Smooth muscle cell of the brain vasculature (primary cell): Measurements from ENCODE around the gene MIDN.

Source experiments
- DNase-seq: peaks from one replicate; pipeline ENCODE4 v3.0.0-alpha.2; 2012; ENCODE audit warnings: low read depth, low spot score

Gene MIDN

DNA sequence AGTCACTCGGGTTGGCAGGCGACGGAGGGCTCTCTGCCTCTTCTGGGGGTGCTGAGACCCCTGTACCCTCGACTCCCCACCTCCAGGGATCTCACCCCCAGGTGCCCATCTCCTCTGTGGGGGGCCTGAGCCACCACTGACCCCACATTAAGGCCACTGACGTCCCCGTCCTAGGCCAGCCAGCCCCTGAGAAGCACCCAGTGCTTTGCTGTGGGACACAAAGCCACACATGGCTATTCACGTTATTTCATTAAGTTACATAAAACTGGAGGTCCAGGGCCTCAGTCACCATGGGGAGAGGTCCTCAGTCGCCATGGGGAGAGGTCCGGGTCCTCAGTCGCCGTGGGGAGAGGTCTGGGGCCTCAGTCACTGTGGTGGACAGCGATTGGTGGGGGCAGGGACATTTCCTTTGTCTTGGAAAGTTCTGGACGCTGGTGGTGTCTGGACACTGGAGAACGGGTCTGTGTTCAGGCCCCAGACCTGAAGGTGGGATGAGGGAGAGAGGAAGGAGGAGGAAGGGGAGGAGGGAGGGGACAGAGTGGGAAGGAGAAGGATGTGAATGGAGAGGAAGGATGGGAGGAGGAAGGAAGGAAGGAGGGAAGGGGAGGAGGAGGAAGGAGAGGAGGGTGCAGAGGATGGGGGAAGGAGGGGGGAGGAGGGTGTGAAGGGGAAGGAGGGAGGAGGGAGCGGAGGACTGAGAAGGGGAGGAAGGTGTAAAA is 33.3 kb downstream of the MIDN start:
- no peak for DNase-seq

DNA sequence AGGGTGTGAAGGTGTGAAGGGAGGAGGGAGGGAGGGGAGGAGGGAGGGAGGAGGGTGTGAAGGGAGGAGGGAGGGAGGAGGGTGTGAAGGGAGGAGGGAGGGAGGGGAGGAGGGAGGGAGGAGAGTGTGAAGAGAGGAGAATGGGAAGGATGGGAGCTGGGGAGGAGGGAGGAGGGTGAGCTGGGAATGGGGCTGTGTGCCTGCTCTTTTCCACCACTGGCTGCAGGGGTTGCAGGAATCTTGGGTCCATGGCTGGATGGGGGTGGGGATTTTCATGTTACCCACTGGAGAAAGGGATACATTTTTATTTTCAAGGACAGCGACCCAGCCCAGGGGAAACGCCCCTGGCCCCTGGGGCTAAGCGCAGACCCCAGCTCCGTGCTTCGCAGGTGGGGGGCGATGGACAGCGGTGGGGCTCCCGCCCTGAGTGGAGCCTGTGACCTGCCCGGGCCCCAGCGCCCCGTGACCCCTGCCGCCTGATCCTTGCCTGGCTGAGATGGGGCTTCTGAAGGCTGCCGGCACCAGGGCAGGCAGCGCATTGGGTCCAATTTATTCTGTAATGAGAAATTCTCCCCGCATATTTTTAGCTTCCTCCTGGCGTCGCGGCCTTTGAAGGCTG is 34.3 kb downstream of the MIDN start:
- no peak for DNase-seq

- no peak for DNase-seq
These were observed 35.0 kb downstream of the MIDN start for GRCh38 chr19:1283207-1283916.

DNA sequence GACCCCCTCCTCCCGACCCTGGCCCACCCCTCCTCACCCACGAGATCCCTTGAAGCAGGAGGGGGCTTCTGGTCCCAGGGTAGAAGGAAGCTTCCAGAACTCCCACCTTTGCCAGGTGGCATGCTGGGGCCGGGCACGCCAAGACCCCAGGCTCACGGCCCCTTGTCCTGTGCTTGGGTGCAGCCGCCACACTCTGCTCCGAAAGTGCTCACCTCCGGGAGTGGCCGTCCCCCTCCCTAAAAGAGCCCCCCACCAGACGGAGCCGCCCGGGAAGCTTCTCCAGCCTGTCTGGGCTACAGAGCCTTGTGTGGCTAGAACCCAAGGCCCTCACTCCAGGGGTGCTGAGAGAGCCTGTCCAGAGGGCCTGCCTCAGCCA is 35.5 kb downstream of the MIDN start:
- no peak for DNase-seq

DNA sequence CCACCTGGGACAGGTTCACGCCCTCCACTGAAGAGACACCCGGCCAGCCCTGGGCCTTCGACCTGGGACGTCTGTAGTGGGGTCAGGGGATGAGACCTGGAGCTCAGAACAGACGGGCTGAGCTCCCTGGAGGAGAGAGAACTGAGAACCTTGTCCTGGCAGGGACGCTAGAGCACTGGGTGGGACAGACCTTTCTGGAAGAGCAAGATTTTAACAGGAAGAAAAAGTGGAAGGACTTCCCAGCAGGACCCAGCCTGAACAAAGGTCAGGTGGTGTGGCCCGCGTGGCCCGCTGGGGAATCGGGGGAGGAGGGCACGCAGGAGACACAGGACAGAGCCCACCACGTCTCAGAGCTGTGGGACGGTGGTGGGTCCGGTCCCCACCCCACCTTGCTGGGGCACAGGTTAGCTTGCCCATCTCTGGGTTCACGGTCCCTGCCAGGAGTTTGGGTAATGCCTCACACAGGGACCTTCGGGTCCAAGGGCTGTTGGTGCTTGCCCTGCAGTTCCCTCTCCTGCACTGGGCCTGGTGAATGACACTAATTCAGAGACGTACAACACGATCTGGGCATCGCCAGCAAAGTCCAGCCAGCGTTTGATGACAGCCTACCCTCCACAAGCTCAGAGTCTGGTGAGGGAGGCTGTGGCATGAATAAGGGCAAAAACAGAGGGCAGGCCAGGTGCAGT is 36.1 kb downstream of the MIDN start:
- DNase-seq = no peak

- no peak for DNase-seq
These were observed 36.8 kb downstream of the MIDN start for GRCh38 chr19:1284979-1285736.

GRCh38 chr19:1285737-1286360 is 37.5 kb downstream of the MIDN start, which contains the start of gene EFNA2:
Gene EFNA2, plus strand, starts transcription at chr19:1285873. Its CDS starts 296 bp downstream, at chr19:1286169.
- no peak for DNase-seq

- no peak for DNase-seq
These were observed 38.3 kb downstream of the MIDN start for GRCh38 chr19:1286487-1287353.

- DNase-seq = no peak
These were observed 39.2 kb downstream of the MIDN start for GRCh38 chr19:1287354-1288225.

DNA sequence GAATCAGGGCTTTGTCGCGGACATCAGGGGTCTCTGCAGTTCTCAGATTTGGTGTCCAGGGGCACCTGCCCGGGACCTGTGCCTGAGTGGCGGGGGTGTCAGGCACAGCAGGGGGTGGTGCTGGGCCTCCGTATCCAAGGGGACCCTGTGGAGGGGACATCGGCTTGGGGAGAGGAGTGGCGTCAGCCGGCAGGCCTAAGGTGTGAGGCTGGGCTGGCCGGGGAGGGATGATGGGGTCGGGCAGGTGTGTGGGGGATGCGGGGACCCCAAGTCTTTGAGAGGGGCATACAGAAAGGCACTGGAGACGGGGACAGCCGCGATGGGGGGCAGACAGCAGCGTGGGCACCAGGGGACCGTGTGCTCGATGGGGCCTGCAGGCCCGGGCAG is 39.8 kb downstream of the MIDN start:
- DNase-seq = no peak

- DNase-seq = no peak
These were observed 40.7 kb downstream of the MIDN start for GRCh38 chr19:1288833-1289685.

- no peak for DNase-seq
These were observed 41.3 kb downstream of the MIDN start for GRCh38 chr19:1289686-1290025.

GRCh38 chr19:1290196-1290702 is 41.9 kb downstream of the MIDN start:
- DNase-seq = no peak

GRCh38 chr19:1290703-1291651 is 42.6 kb downstream of the MIDN start:
- DNase-seq = no peak

GRCh38 chr19:1291761-1292418 is 43.5 kb downstream of the MIDN start:
- DNase-seq = no peak

- no peak for DNase-seq
These were observed 44.2 kb downstream of the MIDN start for GRCh38 chr19:1292419-1293151.
